Epidermal melanocyte (primary cell): ENCODE results near the gene IL4R.

Source experiments
- DNase-seq: peaks from one replicate; pipeline ENCODE4 v3.0.0; 2011; ENCODE audit warnings: low spot score; ENCODE audit not compliant: insufficient read length

Gene IL4R

GRCh38 chr16:27355610-27356009 lies 41.8 kb downstream of the IL4R start:
- no peak for DNase-seq

GRCh38 chr16:27356794-27357193 lies 43.0 kb downstream of the IL4R start:
- no peak for DNase-seq

- no peak for DNase-seq
These were observed 45.3 kb downstream of the IL4R start for GRCh38 chr16:27359051-27359450.

DNA sequence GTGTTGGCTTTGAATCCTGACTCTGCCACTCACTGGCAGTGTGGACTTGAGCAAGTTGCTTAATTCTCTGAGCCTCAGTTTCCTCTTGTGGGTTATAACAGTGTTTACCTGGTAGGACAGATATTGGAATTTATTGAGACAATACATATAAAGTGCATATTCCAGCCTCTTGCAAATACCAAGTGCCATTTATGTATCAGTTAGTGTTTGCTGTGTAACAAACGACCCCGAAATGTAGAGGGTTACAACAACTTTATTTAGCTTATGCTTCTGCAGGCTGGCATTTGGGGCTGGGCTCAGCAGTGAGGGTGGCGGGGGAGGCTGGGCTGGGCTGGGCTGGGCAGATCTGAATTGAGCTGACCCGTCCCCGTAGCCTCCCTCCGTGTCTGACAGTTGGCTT lies 45.8 kb downstream of the IL4R start:
- DNase-seq: no peak

DNA sequence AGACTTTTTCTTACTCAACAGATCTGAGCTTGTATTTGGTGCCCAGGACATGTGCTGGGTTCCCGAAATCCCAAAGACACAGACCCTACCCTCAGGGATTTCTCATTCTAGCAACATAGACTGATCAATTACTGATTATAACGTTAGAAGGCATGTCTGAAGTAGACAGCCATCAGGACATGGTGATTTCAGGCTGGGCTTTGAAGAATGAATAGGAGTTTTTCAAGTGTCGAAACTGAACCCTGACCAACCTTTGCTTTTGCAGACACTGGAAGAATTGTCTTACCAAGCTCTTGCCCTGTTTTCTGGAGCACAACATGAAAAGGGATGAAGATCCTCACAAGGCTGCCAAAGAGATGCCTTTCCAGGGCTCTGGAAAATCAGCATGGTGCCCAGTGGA lies 48.2 kb downstream of the IL4R start:
- no peak for DNase-seq

DNA sequence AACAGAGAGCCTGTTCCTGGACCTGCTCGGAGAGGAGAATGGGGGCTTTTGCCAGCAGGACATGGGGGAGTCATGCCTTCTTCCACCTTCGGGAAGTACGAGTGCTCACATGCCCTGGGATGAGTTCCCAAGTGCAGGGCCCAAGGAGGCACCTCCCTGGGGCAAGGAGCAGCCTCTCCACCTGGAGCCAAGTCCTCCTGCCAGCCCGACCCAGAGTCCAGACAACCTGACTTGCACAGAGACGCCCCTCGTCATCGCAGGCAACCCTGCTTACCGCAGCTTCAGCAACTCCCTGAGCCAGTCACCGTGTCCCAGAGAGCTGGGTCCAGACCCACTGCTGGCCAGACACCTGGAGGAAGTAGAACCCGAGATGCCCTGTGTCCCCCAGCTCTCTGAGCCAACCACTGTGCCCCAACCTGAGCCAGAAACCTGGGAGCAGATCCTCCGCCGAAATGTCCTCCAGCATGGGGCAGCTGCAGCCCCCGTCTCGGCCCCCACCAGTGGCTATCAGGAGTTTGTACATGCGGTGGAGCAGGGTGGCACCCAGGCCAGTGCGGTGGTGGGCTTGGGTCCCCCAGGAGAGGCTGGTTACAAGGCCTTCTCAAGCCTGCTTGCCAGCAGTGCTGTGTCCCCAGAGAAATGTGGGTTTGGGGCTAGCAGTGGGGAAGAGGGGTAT lies 48.9 kb downstream of the IL4R start:
- no peak for DNase-seq

GRCh38 chr16:27363246-27363632 lies 49.5 kb downstream of the IL4R start:
- DNase-seq: no peak

- no peak for DNase-seq
These were observed 50.0 kb downstream of the IL4R start for GRCh38 chr16:27363797-27364196.

DNA sequence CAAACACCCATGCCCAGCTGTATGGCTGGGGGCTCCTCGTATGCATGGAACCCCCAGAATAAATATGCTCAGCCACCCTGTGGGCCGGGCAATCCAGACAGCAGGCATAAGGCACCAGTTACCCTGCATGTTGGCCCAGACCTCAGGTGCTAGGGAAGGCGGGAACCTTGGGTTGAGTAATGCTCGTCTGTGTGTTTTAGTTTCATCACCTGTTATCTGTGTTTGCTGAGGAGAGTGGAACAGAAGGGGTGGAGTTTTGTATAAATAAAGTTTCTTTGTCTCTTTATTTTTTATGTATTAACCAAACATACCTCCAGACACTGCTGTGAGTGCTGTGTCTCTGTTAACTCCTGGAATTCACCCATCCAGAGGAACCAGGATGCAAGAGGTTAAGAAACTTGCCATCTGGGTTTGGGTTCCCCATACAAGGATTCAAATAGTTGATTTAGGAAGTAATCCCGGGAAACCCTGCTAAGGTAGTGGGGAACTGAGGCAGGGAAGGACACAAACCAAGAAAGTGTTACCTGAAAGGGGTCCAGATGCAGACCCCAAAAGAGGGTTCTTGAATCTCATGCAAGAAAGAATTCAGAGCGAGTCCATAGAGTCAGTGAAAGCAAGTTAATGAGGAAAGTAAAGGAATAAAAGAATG lies 50.8 kb downstream of the IL4R start:
- DNase-seq: no peak

DNA sequence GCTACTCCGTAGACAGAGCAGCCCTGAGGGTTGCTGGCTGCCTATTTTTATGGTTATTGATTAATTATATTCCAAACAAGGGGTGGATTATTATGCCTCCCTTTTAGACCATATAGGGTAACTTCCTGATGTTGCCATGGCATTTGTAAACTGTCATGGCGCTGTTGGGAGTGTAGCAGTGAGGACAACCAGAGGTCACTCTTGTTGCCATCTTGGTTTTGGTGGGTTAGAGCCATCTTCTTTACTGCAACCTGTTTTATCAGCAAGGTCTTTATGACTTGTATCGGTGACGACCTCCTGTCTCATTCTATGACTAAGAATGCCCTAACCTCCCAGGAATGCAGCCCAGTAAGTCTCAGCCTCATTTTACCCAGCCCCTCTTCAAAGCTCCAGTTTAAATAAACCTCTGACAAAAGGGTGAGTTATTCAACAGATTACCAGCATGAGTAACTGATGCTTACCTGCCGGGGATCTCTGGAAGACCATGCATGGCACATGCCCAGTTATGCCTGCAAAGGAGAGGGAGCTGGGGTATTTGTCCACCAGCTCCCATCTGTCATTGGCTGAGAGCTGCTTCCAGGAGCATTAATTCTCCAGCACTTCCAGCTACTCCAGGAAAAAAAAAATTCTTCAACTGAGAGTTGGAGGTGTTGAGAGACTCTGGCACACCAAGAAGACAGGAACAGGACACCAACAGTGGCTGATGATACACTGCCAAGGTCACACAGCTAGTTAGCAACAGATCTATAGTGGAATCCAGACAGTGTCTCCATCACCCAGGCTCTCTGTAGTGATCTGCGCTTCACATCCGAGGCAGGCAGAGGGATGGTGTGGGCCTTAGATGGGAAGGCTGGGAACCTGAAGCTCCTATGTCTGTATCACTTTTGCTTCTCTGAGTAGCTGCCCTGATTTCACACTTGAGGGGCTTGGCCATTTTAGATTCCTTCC lies 51.6 kb downstream of the IL4R start:
- DNase-seq: no peak

GRCh38 chr16:27366687-27367460 lies 53.1 kb downstream of the IL4R start:
- DNase-seq: no peak

GRCh38 chr16:27367461-27368357 lies 53.9 kb downstream of the IL4R start:
- DNase-seq: peak; percentile 86

DNA sequence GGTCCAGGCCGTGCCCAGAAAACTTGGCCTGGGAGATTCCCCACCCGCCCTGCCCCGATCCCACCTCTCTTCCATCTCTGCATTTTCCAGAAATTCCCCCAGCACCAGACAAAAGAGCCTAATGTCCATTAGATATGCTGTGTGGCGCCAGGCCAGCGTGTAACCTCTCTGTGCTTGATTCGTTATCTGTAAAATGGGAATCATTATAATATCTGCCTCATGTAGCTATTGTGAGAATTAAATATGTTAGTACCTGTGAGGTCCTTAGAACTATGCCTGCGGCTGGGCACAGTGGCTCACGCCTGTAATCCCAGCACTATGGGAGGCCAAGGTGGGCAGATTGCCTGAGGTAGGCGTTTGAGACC lies 54.6 kb downstream of the IL4R start:
- DNase-seq: no peak

GRCh38 chr16:27369806-27370205 lies 56.0 kb downstream of the IL4R start:
- DNase-seq: no peak

GRCh38 chr16:27370318-27370717 lies 56.5 kb downstream of the IL4R start:
- DNase-seq: no peak

GRCh38 chr16:27373312-27373711 lies 59.5 kb downstream of the IL4R start:
- DNase-seq: no peak

- DNase-seq: no peak
These were observed 60.5 kb downstream of the IL4R start for GRCh38 chr16:27374221-27374803.

GRCh38 chr16:27374804-27375425 lies 61.1 kb downstream of the IL4R start:
- peak; percentile 39 for DNase-seq

- DNase-seq: no peak
These were observed 64.1 kb downstream of the IL4R start for GRCh38 chr16:27377666-27378485.
